ENCODE data around the gene OPN1SW. TPM values are rescaled to one million over a fixed set of nuclear protein-coding genes. Genes with fewer than 3 reads are reported as not detected.
A peak's percentile ranks its signal among the peaks of the same experiment; 100 is the strongest.

OPN1SW gene
- total RNA-seq, 4 donors from 2014 or later, result not detected

DNA sequence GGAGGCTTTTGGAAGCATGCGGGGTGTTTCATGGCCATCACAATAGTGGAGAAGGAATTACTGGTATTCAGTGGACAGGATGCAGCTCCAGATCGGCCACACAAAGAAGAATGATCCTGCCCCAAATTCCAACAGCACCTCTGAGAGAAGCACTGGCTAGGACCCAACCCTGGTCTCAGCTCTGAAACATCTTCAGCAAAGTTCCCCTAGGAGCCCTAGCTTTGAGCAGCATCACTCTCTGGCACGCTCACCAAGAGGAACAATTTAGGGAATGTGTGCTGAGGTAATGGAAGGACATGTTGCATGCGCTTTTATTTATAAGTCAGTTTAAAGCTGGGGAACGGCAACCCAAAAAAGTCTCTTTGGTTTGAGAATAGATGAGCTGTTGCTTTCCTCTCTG lies 5.5 kb upstream of the OPN1SW start:
- Histone ChIP-seq H3K27ac (no peak overlapping the region), H3K9me3 (no peaks in the 10 kb centered on the region), H3K4me1 (no peaks in the 10 kb centered on the region), H3K36me3 (no peaks in the 10 kb centered on the region), H3K4me3 (no peak overlapping the region), H3K27me3 (no peaks in the 10 kb centered on the region)
- TF ChIP-seq POLR2A (IDR thresholded peaks at IDR 0.05), result no peak
- peak; percentile 48 for TF ChIP-seq EP300 (IDR thresholded peaks at IDR 0.05)
- DNase-seq (ENCODE audit: low spot score in 2 of 2), result no peak
- WGBS, result 78% methylated on average over 5 of the region's 5 CpGs

- Histone ChIP-seq H3K36me3 (no peaks in the 10 kb centered on the region), H3K4me1 (no peaks in the 10 kb centered on the region), H3K9me3 (no peaks in the 10 kb centered on the region), H3K4me3 (no peak overlapping the region), H3K27ac (no peak overlapping the region), H3K27me3 (no peaks in the 10 kb centered on the region)
- TF ChIP-seq EP300 (IDR thresholded peaks at IDR 0.05) (no peak), POLR2AphosphoS5 (IDR thresholded peaks at IDR 0.05) (no peak), POLR2A (IDR thresholded peaks at IDR 0.05) (no peak)
- TF ChIP-seq, protein P1, sequence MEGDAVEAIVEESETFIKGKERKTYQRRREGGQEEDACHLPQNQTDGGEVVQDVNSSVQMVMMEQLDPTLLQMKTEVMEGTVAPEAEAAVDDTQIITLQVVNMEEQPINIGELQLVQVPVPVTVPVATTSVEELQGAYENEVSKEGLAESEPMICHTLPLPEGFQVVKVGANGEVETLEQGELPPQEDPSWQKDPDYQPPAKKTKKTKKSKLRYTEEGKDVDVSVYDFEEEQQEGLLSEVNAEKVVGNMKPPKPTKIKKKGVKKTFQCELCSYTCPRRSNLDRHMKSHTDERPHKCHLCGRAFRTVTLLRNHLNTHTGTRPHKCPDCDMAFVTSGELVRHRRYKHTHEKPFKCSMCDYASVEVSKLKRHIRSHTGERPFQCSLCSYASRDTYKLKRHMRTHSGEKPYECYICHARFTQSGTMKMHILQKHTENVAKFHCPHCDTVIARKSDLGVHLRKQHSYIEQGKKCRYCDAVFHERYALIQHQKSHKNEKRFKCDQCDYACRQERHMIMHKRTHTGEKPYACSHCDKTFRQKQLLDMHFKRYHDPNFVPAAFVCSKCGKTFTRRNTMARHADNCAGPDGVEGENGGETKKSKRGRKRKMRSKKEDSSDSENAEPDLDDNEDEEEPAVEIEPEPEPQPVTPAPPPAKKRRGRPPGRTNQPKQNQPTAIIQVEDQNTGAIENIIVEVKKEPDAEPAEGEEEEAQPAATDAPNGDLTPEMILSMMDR (IDR thresholded peaks at IDR 0.05), result no peak
- no peak for DNase-seq (ENCODE audit: low spot score in 2 of 2)
- WGBS, result 100% methylated on average over 4 of the region's 5 CpGs
These were observed 3.4 kb upstream of the OPN1SW start for GRCh38 chr7:128778946-128779345.

GRCh38 chr7:128777156-128778123 lies 1.8 kb upstream of the OPN1SW start:
- WGBS, result 72% methylated on average over 5 of the region's 5 CpGs

GRCh38 chr7:128774921-128775320 lies 673 bp downstream of the OPN1SW start:
- no peaks in the 10 kb centered on the region for H3K9me3 ChIP-seq
- no peak overlapping the region for H3K4me3 ChIP-seq
- TF ChIP-seq, protein P1 (IDR thresholded peaks at IDR 0.05), result no peak
- no peak for TF ChIP-seq POLR2A (IDR thresholded peaks at IDR 0.05)
- TF ChIP-seq POLR2AphosphoS5 (IDR thresholded peaks at IDR 0.05), result no peak
- TF ChIP-seq EP300 (IDR thresholded peaks at IDR 0.05), result no peak
- H3K4me1 ChIP-seq, result no peaks in the 10 kb centered on the region
- H3K27ac ChIP-seq, result no peak overlapping the region
- WGBS, result 83% methylated on average over 7 of the region's 7 CpGs
- no peaks in the 10 kb centered on the region for H3K27me3 ChIP-seq
- peaks cover 37% of the 10 kb centered on the region for H3K36me3 ChIP-seq
- no peak for DNase-seq (ENCODE audit: low spot score in 2 of 2)

More at GRCh38 chr7:128777156-128778123, 1.8 kb upstream of the OPN1SW start:
- H3K27ac ChIP-seq, result no peak overlapping the region
- no peaks in the 10 kb centered on the region for H3K9me3 ChIP-seq
- no peaks in the 10 kb centered on the region for H3K27me3 ChIP-seq
- TF ChIP-seq EP300 (IDR thresholded peaks at IDR 0.05), result no peak
- TF ChIP-seq POLR2A (IDR thresholded peaks at IDR 0.05), result no peak
- no peak for TF ChIP-seq POLR2AphosphoS5 (IDR thresholded peaks at IDR 0.05)
- TF ChIP-seq, protein P1 (IDR thresholded peaks at IDR 0.05), result no peak
- no peaks in the 10 kb centered on the region for H3K4me1 ChIP-seq
- H3K4me3 ChIP-seq, result no peak overlapping the region
- H3K36me3 ChIP-seq, result peaks cover 13% of the 10 kb centered on the region
- DNase-seq (ENCODE audit: low spot score in 2 of 2), result no peak

GRCh38 chr7:128774029-128774689 lies 1.4 kb downstream of the OPN1SW start:
- Histone ChIP-seq H3K27me3 (no peaks in the 10 kb centered on the region), H3K36me3 (peaks cover 45% of the 10 kb centered on the region), H3K9me3 (no peaks in the 10 kb centered on the region), H3K4me3 (no peak overlapping the region), H3K4me1 (no peaks in the 10 kb centered on the region), H3K27ac (no peak overlapping the region)
- TF ChIP-seq, protein P1 (IDR thresholded peaks at IDR 0.05), result no peak
- TF ChIP-seq POLR2A (IDR thresholded peaks at IDR 0.05), result no peak
- no peak for TF ChIP-seq POLR2AphosphoS5 (IDR thresholded peaks at IDR 0.05)
- TF ChIP-seq EP300 (IDR thresholded peaks at IDR 0.05), result no peak
- WGBS, result 93% methylated on average over 12 of the region's 13 CpGs
- DNase-seq (ENCODE audit: low spot score in 2 of 2), result no peak
